ACC112 (cell line): ENCODE measurements around the gene JPH2.

Source experiments
- H2AFZ ChIP-seq: fragments of 200-600 bp; sonication (generic); one replicate; pipeline ENCODE4 v1.6.0; 2017; ENCODE audit warnings: antibody characterized with exemption, low read length; ENCODE audit not compliant: unreplicated experiment
- H3K27ac ChIP-seq: fragments of 200-600 bp; sonication (generic); 2 replicates; pipeline ENCODE4 v1.5.1; 2014; ENCODE audit warnings: low read depth, mild to moderate bottlenecking, antibody characterized with exemption, low read length, moderate library complexity
- H3K27me3 ChIP-seq: fragments of 200-600 bp; sonication (generic); 2 replicates; pipeline ENCODE4 v1.6.1; 2014; ENCODE audit warnings: mild to moderate bottlenecking, antibody characterized with exemption, low read length, moderate library complexity, mixed read lengths; ENCODE audit not compliant: insufficient read depth
- H3K36me3 ChIP-seq: fragments of 200-600 bp; sonication (generic); 2 replicates; pipeline ENCODE4 v1.6.1; 2016; ENCODE audit warnings: mild to moderate bottlenecking, antibody characterized with exemption, low read length, moderate library complexity, mixed read lengths; ENCODE audit not compliant: insufficient read depth
- H3K4me1 ChIP-seq: fragments of 200-600 bp; sonication (generic); one replicate; pipeline ENCODE4 v1.6.1; 2016; ENCODE audit warnings: low read length, mixed read lengths; ENCODE audit not compliant: insufficient read depth, unreplicated experiment, control insufficient read depth
- H3K4me3 ChIP-seq: fragments of 200-600 bp; sonication (generic); 2 replicates; pipeline ENCODE4 v1.5.1; 2014; ENCODE audit warnings: mild to moderate bottlenecking, low read depth, low read length
- H3K79me2 ChIP-seq: fragments of 200-600 bp; sonication (generic); one replicate; pipeline ENCODE4 v1.6.0; 2016; ENCODE audit warnings: low read length; ENCODE audit not compliant: control insufficient read depth, unreplicated experiment, insufficient read depth

JPH2 gene

GRCh38 chr20:44065401-44066340, 121.3 kb downstream of the JPH2 start:
- Histone ChIP-seq H3K36me3 (no peaks in the 10 kb centered on the region), H3K4me3 (no peak overlapping the region), H3K27me3 (no peaks in the 10 kb centered on the region), H3K27ac (no peak overlapping the region), H2AFZ (no peak overlapping the region), H3K4me1 (no peaks in the 10 kb centered on the region), H3K79me2 (no peaks in the 10 kb centered on the region)

DNA sequence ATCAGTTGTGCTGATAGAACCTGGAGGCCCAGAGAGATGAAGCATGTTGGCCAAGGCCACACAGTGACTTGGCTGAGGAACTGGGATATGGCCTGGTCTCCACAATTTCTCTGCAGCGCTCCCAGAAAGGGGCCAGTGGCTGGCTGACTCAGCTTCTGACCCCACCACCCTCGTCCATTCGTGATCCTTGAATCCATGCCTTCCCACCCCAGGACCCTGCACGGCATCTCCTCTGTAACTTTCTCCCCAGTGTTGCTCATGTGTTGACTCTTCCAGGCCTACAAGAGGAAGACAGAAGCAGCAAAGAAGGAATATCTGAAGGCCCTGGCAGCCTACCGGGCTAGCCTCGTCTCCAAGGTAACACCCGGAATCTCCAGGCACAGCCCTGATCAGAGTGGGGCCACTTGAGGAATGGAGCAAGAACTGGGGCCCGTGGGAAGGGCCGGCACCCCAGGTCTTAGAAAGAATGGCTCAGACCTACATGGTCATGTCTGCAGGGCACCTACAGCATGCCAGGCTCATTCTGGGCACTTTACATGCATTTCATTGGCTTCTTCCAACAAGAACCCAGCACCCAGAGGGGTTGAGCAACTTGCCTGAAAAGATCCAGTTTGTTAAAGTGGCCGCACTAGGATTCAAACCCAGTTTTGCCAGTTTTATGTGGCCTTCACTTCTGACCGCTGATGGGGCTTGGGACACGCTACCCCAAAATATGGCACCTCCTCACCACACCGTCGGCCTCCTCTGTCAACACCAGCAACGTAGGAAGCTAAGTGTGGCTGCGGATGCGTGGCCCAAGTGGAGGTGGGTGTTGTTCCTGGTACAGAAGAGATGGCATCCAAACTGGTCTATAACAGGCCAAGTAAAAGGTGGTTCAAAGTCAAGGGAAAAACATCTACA, 122.2 kb downstream of the JPH2 start:
- Histone ChIP-seq H3K4me1 (no peaks in the 10 kb centered on the region), H3K27ac (no peak overlapping the region), H2AFZ (no peak overlapping the region), H3K36me3 (no peaks in the 10 kb centered on the region), H3K4me3 (no peak overlapping the region), H3K79me2 (no peaks in the 10 kb centered on the region), H3K27me3 (peaks cover 2% of the 10 kb centered on the region; the same call in 1 of the 2 replicates)
